Natural killer cell treated with Interleukin-12 subunit alpha and Interleukin-12 subunit beta and Interleukin-15 and Interleukin-18, amount 100 ng/mL, for 72 hours (primary cell): ENCODE results near the gene OR6N2. TPM values are rescaled to one million over a fixed set of nuclear protein-coding genes. Genes with fewer than 3 reads are reported as not detected.

Experiments used
- ATAC-seq, 2 donors: fragments of 150-1000 bp; cut with Tn5 transposase in 1 of 2; sonication (Bioruptor Pico), chemical (Tn5 transposase) in 1 of 2; 2 replicates each; pipeline ENCODE4 v1.10.0; 2021
- DNase-seq: peaks from one replicate; pipeline ENCODE4 v3.0.0; 2022; ENCODE audit warnings: low spot score
- H3K27ac Mint-ChIP-seq, 2 donors: 1 replicate in 1 of 2; 2 replicates in 1 of 2; pipeline ENCODE4 v1.8.0; 2022; ENCODE audit warnings: mixed read lengths in 2 of 2, mild to moderate bottlenecking in 1 of 2, moderate library complexity in 1 of 2
- H3K27me3 Mint-ChIP-seq, 2 donors: 1 replicate in 1 of 2; 2 replicates in 1 of 2; pipeline ENCODE4 v1.8.0; 2022; ENCODE audit warnings: mixed read lengths in 2 of 2
- H3K36me3 Mint-ChIP-seq: one replicate; pipeline ENCODE4 v1.8.0; 2022; ENCODE audit warnings: mixed read lengths
- H3K4me1 Mint-ChIP-seq, 2 donors: 1 replicate in 1 of 2; 2 replicates in 1 of 2; pipeline ENCODE4 v1.8.0; 2022; ENCODE audit warnings: low read depth in 2 of 2, mixed read lengths in 2 of 2, mild to moderate bottlenecking in 1 of 2
- H3K4me3 Mint-ChIP-seq: one replicate; pipeline ENCODE4 v1.8.0; 2022; ENCODE audit warnings: mixed read lengths
- H3K9me3 Mint-ChIP-seq: 2 replicates; pipeline ENCODE4 v1.8.0; 2022; ENCODE audit warnings: mixed read lengths
- total RNA-seq, 2 donors: library from RNA; stranded (reverse); gene quantifications; one replicate each; pipeline ENCODE4 v1.2.3, GENCODE V29; 2022

The OR6N2 gene, protein sequence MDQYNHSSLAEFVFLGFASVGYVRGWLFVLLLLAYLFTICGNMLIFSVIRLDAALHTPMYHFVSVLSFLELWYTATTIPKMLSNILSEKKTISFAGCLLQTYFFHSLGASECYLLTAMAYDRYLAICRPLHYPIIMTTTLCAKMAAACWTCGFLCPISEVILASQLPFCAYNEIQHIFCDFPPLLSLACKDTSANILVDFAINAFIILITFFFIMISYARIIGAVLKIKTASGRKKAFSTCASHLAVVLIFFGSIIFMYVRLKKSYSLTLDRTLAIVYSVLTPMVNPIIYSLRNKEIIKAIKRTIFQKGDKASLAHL
- not detected for total RNA-seq

DNA sequence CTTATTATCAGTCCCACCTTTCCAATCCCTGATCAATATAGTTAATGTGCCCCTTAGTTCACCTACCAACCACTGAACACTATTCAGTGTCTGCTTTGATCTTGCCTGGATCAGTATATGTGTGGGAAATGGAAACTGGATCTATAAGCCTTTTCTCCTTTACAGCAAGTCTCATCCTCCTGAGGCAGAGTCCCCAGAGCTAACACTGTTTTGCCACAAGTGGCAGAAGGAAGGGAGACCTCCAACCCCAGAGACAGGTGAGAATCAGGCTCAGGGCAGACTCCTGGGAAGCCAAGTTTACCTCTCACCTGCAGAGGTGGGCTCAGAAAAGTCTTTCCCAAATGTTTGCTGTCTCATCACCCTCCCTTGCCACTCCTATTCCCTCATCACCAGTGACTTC lies at the start of gene OR6N2:
OR6N2 (minus strand) TSS at position 101 of the 400 bp plus-strand sequence. CDS start 3,569 bp downstream, outside the sequence.
- Mint-ChIP-seq H3K4me3 (no peak within 1 kb of the TSS), H3K9me3 (no peaks in the 10 kb centered on the region), H3K27ac (peak within 1 kb of the TSS in 1 of 2 donors; percentile 35), H3K27me3 (peaks cover 7 to 16% of the 10 kb centered on the region in 2 donors), H3K36me3 (no peaks in the 10 kb centered on the region), H3K4me1 (peaks cover 18 to 31% of the 10 kb centered on the region in 2 donors)
- no peak for DNase-seq
- no peak for ATAC-seq

DNA sequence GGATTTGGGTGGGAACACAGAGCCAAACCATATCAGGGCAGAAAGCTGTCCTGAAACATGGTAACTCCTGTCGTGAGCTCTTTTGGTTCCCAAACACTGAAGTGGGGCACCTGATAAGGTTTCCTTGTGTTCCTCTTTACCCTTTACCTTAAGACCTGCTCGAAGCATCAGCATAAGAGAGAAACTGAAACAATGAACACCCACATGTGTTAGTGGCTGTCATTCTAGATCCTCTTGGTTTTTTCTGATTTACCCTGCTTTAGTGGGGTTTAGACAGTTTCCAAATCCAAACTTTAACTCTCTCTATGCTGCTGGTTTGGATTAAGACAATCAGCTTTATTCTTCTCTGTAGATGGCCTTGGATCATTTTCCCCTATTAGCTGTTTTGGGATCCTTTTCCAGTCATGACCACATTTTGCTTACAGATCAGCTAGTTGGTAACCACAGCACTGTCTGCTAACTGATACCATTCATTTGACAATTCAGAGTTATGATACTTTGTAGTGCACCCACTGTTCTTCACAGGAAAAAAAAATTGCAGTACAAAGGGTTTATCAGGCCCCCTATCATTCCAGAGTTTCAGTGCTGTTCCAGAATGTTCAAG lies 49.2 kb upstream of the OR6N2 start:
- H3K4me1 Mint-ChIP-seq = peaks cover 7 to 10% of the 10 kb centered on the region in 2 donors
- peaks cover 9% of the 10 kb centered on the region for H3K9me3 Mint-ChIP-seq
- DNase-seq (no peak), ATAC-seq (no peak)
- peak overlapping the region; percentile 5 for H3K4me3 Mint-ChIP-seq
- no peaks in the 10 kb centered on the region for H3K27me3 Mint-ChIP-seq
- peak overlapping the region in 1 of 2 donors; percentile 14 for H3K27ac Mint-ChIP-seq
- H3K36me3 Mint-ChIP-seq = peaks cover 20% of the 10 kb centered on the region

DNA sequence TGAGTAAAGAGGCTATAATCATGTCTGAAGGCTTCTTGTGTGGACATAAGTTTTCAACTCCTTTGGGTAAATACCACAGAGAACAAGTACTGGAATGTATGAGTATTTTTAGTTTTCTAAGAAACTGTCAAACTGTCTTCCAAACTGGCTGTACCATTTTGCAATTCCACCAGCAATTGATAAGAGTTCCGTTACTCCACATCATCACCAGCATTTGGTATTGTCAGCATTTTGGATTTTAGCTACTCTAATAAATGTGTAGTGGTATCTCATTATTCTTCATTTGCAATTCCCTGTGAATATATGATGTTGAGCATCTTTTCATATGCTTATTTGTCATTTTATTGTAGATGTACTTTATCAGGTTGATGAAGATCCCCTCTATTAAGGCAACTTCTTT lies 40.7 kb upstream of the OR6N2 start:
- H3K27ac Mint-ChIP-seq = no peak overlapping the region
- H3K27me3 Mint-ChIP-seq = no peaks in the 10 kb centered on the region
- H3K4me3 Mint-ChIP-seq = no peak overlapping the region
- ATAC-seq (no peak), DNase-seq (no peak)
- peaks cover 16 to 19% of the 10 kb centered on the region in 2 donors for H3K4me1 Mint-ChIP-seq
- H3K9me3 Mint-ChIP-seq = no peaks in the 10 kb centered on the region
- H3K36me3 Mint-ChIP-seq = peaks cover 4% of the 10 kb centered on the region

DNA sequence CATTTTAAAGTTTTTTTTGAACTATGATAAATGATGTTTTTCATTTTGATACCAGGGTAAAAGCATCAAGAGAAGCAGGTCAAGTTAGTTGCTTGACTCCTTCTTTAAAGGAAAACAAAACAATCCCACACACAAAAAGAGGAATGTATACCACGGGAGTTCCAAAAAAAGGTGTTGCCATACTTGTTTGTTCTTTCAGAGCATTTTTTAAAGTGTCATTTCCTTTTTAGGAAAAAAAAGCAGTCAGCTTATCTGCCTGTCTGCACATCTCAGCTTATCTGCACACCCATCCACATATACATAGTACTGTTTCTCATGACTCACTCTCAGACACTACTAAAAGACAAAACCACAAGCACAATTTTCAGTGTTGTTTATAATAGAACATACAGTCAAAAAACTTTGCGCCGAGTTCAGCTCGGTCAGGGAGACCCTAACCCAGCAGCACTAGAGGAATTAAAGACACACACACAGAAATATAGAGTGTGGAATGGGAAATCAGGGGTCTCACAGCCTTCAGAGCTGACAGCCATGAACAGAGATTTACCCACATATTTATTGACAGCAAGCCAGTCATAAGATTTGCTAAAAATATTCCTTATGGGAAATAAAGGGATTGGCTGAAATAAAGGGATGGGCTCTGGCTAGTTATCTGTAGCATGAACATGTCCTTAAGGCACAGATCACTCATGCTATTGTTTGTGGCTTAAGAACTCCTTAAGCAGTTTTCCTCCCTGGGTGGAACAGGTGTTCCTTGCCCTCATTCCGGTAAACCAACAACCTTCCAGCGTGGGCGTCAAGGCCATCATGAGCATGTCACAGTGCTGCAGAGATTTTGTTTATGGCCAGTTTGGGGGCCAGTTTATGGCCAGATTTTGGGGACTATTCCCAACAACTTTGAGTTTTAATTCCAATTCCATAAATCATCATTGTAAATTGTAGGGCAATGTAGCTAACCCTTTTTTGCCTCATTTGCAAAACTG lies 38.7 kb upstream of the OR6N2 start:
- ATAC-seq (peak; percentile 69 to 96), DNase-seq (no peak)
- Mint-ChIP-seq H3K27me3 (no peaks in the 10 kb centered on the region), H3K4me3 (peak overlapping the region; percentile 48), H3K4me1 (peaks cover 16 to 19% of the 10 kb centered on the region in 2 donors), H3K9me3 (no peaks in the 10 kb centered on the region), H3K27ac (peak overlapping the region; percentile 64 to 71), H3K36me3 (no peaks in the 10 kb centered on the region)

DNA sequence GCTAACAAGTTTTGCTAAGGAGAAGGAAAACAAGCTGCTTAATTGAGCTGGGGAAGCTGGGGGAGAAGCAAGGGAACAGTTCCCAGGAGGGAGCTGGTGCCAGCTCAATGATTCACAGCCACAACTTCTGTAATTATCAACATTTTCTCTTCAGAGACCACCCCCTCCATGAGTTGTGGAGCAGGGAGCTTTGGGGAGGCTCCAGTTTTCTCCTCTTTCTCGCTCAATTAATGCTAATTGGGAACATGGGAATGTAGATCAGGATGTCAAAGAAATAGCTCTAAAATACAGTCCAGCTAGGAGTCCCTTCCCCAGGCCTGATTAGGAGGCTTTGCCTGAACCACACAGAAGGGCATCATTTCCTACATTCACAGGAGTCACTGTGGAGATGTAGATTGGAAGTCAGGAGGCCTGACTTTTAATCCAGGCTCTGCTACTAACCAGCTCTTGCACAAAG lies 38.0 kb upstream of the OR6N2 start:
- DNase-seq (no peak), ATAC-seq (peak in 1 of 2 donors; percentile 8)
- no peaks in the 10 kb centered on the region for H3K27me3 Mint-ChIP-seq
- H3K9me3 Mint-ChIP-seq = no peaks in the 10 kb centered on the region
- peak overlapping the region; percentile 64 to 71 for H3K27ac Mint-ChIP-seq
- no peaks in the 10 kb centered on the region for H3K36me3 Mint-ChIP-seq
- peak overlapping the region; percentile 48 for H3K4me3 Mint-ChIP-seq
- H3K4me1 Mint-ChIP-seq = peaks cover 16 to 19% of the 10 kb centered on the region in 2 donors

DNA sequence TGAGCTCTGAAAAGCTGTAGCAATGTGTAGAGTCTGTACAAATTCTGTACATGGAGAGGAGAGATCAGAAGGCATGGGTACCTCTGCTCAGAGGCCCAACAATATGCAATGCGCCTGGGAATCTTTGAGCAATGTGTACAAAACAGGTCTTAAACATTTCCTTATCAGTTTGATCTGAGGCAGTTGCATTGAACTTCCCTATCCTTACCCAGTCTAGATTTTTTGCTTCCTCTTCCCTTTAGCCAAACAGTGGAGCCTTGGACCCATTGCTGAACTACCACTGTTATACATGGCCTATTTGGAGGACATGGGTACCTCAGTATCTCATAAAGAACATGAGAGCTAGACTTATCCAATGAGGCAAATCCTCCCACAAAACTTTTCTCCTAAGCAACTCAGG lies 37.6 kb upstream of the OR6N2 start:
- H3K4me3 Mint-ChIP-seq = peak overlapping the region; percentile 48
- peak overlapping the region; percentile 64 to 71 for H3K27ac Mint-ChIP-seq
- ATAC-seq (no peak), DNase-seq (no peak)
- no peaks in the 10 kb centered on the region for H3K36me3 Mint-ChIP-seq
- peaks cover 16 to 19% of the 10 kb centered on the region in 2 donors for H3K4me1 Mint-ChIP-seq
- H3K9me3 Mint-ChIP-seq = no peaks in the 10 kb centered on the region
- H3K27me3 Mint-ChIP-seq = no peaks in the 10 kb centered on the region

DNA sequence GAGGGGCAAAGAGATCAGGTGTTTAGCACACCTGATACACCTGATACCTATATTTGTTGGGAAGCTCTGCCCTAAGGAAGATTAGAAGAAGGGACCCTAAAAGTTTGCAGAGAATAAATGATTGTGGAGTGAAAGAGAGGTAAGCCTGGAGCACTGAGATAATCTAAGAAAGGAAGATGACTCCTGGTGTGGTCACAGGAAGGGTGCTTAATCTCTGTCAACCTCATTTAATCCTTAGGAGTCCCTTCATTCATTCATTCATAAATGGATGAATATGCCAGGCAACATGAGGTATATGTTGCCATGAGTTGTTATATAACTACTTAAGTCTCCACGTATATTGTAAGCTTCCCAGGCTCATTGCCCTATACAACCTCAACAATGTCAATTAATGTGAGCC lies 34.0 kb upstream of the OR6N2 start:
- H3K4me1 Mint-ChIP-seq = peaks cover 23 to 28% of the 10 kb centered on the region in 2 donors
- DNase-seq = no peak
- H3K4me3 Mint-ChIP-seq = no peak overlapping the region
- H3K36me3 Mint-ChIP-seq = no peaks in the 10 kb centered on the region
- H3K27me3 Mint-ChIP-seq = no peaks in the 10 kb centered on the region
- H3K9me3 Mint-ChIP-seq = no peaks in the 10 kb centered on the region
- H3K27ac Mint-ChIP-seq = no peak overlapping the region
- no peak for ATAC-seq

DNA sequence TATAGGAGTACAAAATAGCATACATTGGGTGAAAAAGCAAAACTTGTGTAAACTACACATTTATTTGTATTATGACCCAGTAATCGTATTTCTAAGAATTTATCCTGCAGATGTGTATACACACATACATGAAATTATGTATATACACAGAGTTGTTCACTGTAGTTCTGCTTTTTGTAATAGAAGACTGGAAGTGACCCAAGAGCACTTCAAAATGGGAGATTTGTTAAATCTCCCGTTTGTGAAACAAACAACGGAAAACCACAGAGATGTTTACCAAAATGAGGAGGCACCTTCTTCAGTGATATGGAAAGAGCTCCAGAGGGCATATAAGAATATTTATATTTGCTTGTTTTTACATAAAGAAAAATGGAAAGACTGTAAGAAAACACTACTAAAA lies 32.2 kb upstream of the OR6N2 start:
- Mint-ChIP-seq H3K27me3 (no peaks in the 10 kb centered on the region), H3K4me3 (no peak overlapping the region), H3K4me1 (peaks cover 7 to 14% of the 10 kb centered on the region in 2 donors), H3K9me3 (no peaks in the 10 kb centered on the region), H3K27ac (no peak overlapping the region), H3K36me3 (no peaks in the 10 kb centered on the region)
- DNase-seq (no peak), ATAC-seq (no peak)

DNA sequence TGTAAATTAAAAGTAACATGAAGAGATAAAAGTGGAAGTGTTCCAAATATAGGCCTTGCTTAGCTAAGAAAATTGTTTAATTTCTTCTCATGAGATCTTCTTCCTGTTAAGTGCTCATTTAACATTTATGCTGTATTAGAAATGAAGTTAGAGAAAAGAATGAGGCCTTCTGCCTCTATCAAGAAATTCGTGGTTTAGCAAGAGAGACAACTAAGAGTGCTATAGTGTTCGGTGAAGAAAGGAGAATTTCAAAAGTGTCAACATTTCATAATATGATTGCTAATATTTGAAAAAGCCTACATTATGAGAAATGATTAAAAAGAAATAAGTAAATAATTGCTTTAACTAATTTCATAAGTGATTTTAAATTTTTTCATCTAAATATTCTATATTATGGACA lies 31.3 kb upstream of the OR6N2 start:
- no peaks in the 10 kb centered on the region for H3K36me3 Mint-ChIP-seq
- peaks cover 7 to 13% of the 10 kb centered on the region in 2 donors for H3K4me1 Mint-ChIP-seq
- no peak for ATAC-seq

DNA sequence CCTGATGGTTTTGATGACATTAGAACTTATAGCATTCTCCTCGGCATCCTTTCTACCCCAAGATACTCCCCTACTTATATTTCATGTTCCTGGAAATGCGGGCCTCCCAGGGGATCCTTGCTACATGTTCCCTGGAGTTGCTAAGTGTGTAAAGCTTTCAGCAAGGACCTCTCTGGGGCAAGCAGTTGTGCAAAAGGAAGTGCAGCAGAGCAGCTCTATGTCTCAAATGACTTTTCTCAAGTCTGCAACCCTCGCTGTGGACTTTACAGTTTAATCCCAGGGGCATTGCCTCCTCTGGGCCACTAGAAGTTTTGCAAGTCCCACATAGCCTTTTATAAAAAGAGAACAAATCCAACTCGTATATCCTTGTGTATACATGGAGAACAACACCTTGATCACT lies 29.3 kb upstream of the OR6N2 start:
- no peak overlapping the region for H3K27ac Mint-ChIP-seq

More for the DNA sequence above, 31.3 kb upstream of the OR6N2 start:
- DNase-seq = no peak
- H3K27me3 Mint-ChIP-seq = peaks cover 0 to 3% of the 10 kb centered on the region in 2 donors
- H3K4me3 Mint-ChIP-seq = no peak overlapping the region
- H3K27ac Mint-ChIP-seq = no peak overlapping the region
- no peaks in the 10 kb centered on the region for H3K9me3 Mint-ChIP-seq

DNA sequence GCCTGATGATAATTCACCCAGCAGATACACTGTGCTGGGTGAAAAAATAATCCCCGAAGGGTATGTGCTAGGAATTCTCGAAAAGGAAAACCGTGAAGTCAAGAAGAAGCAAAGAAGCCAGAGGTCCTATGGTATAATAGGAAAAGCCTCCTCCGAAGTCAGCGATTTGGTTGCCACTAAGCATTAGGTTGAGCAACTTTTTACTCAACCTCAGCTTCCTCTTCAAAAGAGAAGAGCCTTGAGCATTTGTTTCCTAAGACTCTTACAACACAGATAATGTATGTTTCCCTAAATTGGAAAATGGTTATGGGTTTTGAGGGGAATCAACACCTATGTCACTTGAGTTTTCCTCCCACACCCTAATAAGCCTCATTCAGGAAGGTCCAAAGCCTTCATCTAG lies 28.9 kb upstream of the OR6N2 start:
- Mint-ChIP-seq H3K9me3 (no peaks in the 10 kb centered on the region), H3K4me1 (peaks cover 7 to 13% of the 10 kb centered on the region in 2 donors), H3K27ac (no peak overlapping the region), H3K36me3 (no peaks in the 10 kb centered on the region), H3K27me3 (peaks cover 0 to 5% of the 10 kb centered on the region in 2 donors), H3K4me3 (no peak overlapping the region)
- ATAC-seq = no peak
- DNase-seq = no peak

More for the DNA sequence above, 29.3 kb upstream of the OR6N2 start:
- no peaks in the 10 kb centered on the region for H3K36me3 Mint-ChIP-seq
- peaks cover 0 to 5% of the 10 kb centered on the region in 2 donors for H3K27me3 Mint-ChIP-seq
- ATAC-seq (no peak), DNase-seq (no peak)
- H3K4me1 Mint-ChIP-seq = peaks cover 7 to 13% of the 10 kb centered on the region in 2 donors
- no peaks in the 10 kb centered on the region for H3K9me3 Mint-ChIP-seq
- H3K4me3 Mint-ChIP-seq = no peak overlapping the region

DNA sequence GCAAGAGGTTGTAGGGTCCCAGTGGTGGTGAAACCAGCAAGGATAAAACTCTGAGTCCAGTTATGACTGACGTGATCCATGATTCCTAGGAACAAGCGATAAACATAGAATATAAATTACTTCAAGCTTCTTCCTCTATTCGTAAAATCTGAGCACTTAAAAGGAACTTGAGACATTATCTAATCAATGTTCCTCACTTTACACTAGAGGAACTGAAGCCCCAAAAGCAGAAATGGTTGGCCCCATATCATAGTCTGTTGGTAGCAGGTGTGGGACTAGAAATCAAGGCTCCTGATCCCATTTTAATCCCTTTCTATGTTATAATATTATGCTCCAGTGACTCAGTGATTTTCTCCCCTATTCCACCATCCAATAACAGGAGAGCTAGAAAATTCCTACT lies 28.3 kb upstream of the OR6N2 start:
- peaks cover 7 to 13% of the 10 kb centered on the region in 2 donors for H3K4me1 Mint-ChIP-seq
- H3K27ac Mint-ChIP-seq = no peak overlapping the region
- DNase-seq = no peak
- no peak overlapping the region for H3K4me3 Mint-ChIP-seq
- no peaks in the 10 kb centered on the region for H3K36me3 Mint-ChIP-seq
- H3K27me3 Mint-ChIP-seq = peaks cover 0 to 5% of the 10 kb centered on the region in 2 donors
- no peak for ATAC-seq
- H3K9me3 Mint-ChIP-seq = no peaks in the 10 kb centered on the region

DNA sequence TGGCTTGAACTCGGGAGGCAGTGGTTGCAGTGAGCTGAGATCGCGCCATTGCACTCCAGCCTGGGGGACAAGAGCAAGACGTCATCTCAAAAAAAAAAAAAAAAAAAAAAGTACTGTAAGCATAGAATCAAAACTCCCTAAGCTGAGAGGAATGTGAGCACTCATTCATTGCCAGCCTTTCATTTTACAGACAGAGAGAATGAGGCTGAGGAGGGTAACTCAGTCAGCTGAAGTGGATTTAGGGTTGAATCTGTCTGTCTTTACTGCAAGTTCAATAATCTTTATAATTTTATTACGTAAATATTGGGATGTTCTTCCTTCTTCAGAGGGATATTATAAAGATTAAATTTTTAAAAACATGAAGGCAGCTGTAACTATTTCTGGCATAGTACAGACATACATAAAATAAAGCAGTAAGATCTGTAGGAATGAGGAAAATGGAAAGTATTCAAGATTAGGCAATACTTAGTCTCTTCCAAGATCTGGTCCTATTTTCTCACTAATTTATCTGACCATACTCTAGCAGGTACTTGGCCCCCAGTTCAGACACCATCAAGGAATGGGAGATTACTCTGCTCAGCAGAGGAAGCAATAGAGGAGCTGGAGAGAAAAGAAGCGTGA lies 26.0 kb upstream of the OR6N2 start:
- ATAC-seq = no peak
- H3K27ac Mint-ChIP-seq = no peak overlapping the region
- no peak overlapping the region for H3K4me3 Mint-ChIP-seq
- H3K36me3 Mint-ChIP-seq = no peaks in the 10 kb centered on the region
- no peak for DNase-seq
- no peaks in the 10 kb centered on the region for H3K9me3 Mint-ChIP-seq
- H3K4me1 Mint-ChIP-seq = peaks cover 7 to 8% of the 10 kb centered on the region in 2 donors
- H3K27me3 Mint-ChIP-seq = peaks cover 11 to 14% of the 10 kb centered on the region in 2 donors
